ENCODE measurements around the gene EHHADH.

DNA sequence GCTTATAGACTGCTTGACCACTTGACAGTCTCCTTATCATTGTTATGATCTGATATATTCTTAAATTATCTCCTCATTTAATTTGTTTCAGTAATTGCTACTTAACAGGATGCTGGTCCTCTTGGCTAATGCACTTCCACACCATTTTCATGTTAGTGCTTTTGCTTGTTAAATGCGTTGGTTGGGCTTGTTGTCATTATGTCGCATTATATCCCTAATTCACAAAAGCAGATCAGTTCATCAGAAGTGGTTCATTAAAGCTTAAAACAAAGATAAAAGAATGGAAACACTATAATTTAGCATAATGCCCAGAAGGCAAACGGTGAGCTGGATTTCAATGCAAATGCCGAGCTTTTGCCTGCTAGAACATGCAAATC, 17.1 kb upstream of the EHHADH start:
- TF ChIP-seq POLR2A (IDR thresholded peaks at IDR 0.05; ENCODE audit: low read depth, low read length) (no peak), TAF1 (IDR thresholded peaks at IDR 0.05; ENCODE audit: low read depth, low read length) (no peak)

Data from GM12891 (cell line).